Ishikawa (cell line): ENCODE results near the gene STX18.

ENCODE experiments used
- CEBPB ChIP-seq: IDR thresholded peaks from 2 replicates; pipeline ENCODE4 v1.6.1; 2012
- CREB1 ChIP-seq: IDR thresholded peaks from 2 replicates; pipeline ENCODE4 v1.6.1; 2012; ENCODE audit warnings: low read depth
- EP300 ChIP-seq: IDR thresholded peaks from 2 replicates; pipeline ENCODE4 v1.6.1; 2012; ENCODE audit warnings: borderline replicate concordance
- NFIC ChIP-seq: IDR thresholded peaks from 2 replicates; pipeline ENCODE4 v1.6.1; 2012
- RAD21 ChIP-seq: IDR thresholded peaks from 2 replicates; pipeline ENCODE4 v1.6.1; 2012; ENCODE audit warnings: low read depth
- REST ChIP-seq: IDR thresholded peaks from 2 replicates; pipeline ENCODE4 v1.6.1; 2012; ENCODE audit warnings: low read depth, mild to moderate bottlenecking
- TAF1 ChIP-seq: IDR thresholded peaks from 2 replicates; pipeline ENCODE4 v1.6.1; 2012; ENCODE audit warnings: low read depth, mild to moderate bottlenecking
- USF1 ChIP-seq: IDR thresholded peaks from 2 replicates; pipeline ENCODE4 v1.6.1; 2012

- no peak for TF ChIP-seq RAD21
- TF ChIP-seq CREB1 = no peak
- TF ChIP-seq TAF1 = no peak
- TF ChIP-seq REST = no peak
- no peak for TF ChIP-seq CEBPB
- no peak for TF ChIP-seq EP300
- no peak for TF ChIP-seq NFIC
- TF ChIP-seq USF1 = no peak
Measured at GRCh38 chr4:4541040-4541631, 712 bp downstream of the STX18 start.
